Measurements from ENCODE around the gene TGFBI. TPM values are rescaled to one million over a fixed set of nuclear protein-coding genes. Genes with fewer than 3 reads are reported as not detected.
A peak's percentile ranks its signal among the peaks of the same experiment; 100 is the strongest.

Gene TGFBI
- polyA plus RNA-seq, 1 experiment: 2,219 TPM

DNA sequence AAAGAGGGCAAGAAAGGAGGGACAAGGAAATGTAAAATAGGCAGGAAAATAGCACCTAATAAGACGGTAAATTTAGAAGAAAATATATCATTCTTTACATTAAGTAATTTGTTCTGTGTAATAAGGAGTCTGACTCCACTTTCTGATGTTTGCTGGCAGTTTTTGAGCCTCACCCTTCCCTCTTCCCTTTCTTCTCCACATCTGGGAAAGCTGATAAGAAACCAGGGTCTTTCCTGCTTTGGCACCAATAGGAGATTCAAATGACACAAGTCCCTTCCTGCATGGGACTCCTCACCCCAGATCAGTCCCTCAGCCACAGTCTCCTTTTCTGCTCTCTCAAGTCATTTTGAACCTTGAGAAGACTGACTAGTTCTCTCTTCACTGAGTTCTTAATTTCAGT is 42.8 kb upstream of the TGFBI start:
- H3K4me3 ChIP-seq (ENCODE audit: low read depth, low read length): no peak overlapping the region
- CTCF ChIA-PET: no interaction called here
- POLR2A ChIA-PET: no interaction called here
- DNase-seq (ENCODE audit: low read depth, low spot score): no peak
- no peaks in the 10 kb centered on the region; the same call in 1 of the 2 replicates for H3K9me3 ChIP-seq (ENCODE audit: control insufficient read depth, insufficient read depth, low read length)
- TF ChIP-seq, protein P1, sequence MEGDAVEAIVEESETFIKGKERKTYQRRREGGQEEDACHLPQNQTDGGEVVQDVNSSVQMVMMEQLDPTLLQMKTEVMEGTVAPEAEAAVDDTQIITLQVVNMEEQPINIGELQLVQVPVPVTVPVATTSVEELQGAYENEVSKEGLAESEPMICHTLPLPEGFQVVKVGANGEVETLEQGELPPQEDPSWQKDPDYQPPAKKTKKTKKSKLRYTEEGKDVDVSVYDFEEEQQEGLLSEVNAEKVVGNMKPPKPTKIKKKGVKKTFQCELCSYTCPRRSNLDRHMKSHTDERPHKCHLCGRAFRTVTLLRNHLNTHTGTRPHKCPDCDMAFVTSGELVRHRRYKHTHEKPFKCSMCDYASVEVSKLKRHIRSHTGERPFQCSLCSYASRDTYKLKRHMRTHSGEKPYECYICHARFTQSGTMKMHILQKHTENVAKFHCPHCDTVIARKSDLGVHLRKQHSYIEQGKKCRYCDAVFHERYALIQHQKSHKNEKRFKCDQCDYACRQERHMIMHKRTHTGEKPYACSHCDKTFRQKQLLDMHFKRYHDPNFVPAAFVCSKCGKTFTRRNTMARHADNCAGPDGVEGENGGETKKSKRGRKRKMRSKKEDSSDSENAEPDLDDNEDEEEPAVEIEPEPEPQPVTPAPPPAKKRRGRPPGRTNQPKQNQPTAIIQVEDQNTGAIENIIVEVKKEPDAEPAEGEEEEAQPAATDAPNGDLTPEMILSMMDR (IDR thresholded peaks at IDR 0.05; ENCODE audit: low read depth, low read length): no peak
- H3K27ac ChIP-seq (ENCODE audit: low read depth, low read length): no peak overlapping the region
- no peaks in the 10 kb centered on the region for H3K27me3 ChIP-seq (ENCODE audit: control insufficient read depth, insufficient read depth, low read length)

- DNase-seq (ENCODE audit: low read depth, low spot score): no peak
- Histone ChIP-seq H3K27me3 (ENCODE audit: control insufficient read depth, insufficient read depth, low read length) (no peaks in the 10 kb centered on the region), H3K4me3 (ENCODE audit: low read depth, low read length) (no peak overlapping the region), H3K27ac (ENCODE audit: low read depth, low read length) (no peak overlapping the region), H3K9me3 (ENCODE audit: control insufficient read depth, insufficient read depth, low read length) (no peaks in the 10 kb centered on the region; the same call in 1 of the 2 replicates)
- TF ChIP-seq, protein P1 (IDR thresholded peaks at IDR 0.05; ENCODE audit: low read depth, low read length): no peak
- CTCF ChIA-PET: interaction anchor here (1.0 kb wide), 1 partner anchor 41 kb away, joined by 3 read pairs; no protein-coding TSS in a partner anchor
- POLR2A ChIA-PET: interaction anchor here (1.3 kb wide), 1 partner anchor 42 kb away, joined by 4 read pairs; the partner anchor contains the start of gene TGFBI
Measured at GRCh38 chr5:135986401-135986800, 42.4 kb upstream of the TGFBI start.

DNA sequence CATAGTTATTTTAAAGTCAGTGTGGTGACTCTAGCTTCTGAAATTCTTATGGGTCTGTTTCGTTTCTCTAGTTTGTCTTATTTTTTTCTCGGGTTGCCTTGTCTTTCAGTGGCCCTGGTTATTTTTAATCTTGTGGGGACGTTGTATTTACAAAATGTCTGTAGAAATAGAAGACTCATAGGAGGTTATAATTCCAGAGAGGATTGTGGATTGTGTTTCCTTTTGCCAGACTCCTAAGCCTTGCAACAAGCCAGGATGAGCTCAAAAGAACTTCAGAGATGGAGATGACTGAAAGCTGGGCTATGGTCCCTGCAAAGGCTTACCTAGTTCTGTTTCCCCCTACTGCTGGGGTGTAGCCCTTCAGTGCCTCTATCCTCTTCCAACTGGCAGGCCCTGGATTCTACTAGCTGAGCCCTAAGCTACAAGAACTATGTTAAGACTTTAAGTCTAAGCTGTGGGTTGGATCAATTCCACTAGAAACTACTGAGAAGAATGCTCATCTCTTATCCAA is 41.8 kb upstream of the TGFBI start:
- POLR2A ChIA-PET: interaction anchor here (1.3 kb wide), 1 partner anchor 42 kb away, joined by 4 read pairs; the partner anchor contains the start of gene TGFBI
- CTCF ChIA-PET: interaction anchor here (1.0 kb wide), 1 partner anchor 42 kb away, joined by 3 read pairs; no protein-coding TSS in a partner anchor
- DNase-seq (ENCODE audit: low read depth, low spot score): no peak
- Histone ChIP-seq H3K27ac (ENCODE audit: low read depth, low read length) (peak overlapping the region; percentile 31), H3K4me3 (ENCODE audit: low read depth, low read length) (no peak overlapping the region), H3K9me3 (ENCODE audit: control insufficient read depth, insufficient read depth, low read length) (no peaks in the 10 kb centered on the region; the same call in 1 of the 2 replicates), H3K27me3 (ENCODE audit: control insufficient read depth, insufficient read depth, low read length) (no peaks in the 10 kb centered on the region)
- TF ChIP-seq, protein P1 (IDR thresholded peaks at IDR 0.05; ENCODE audit: low read depth, low read length): no peak

DNA sequence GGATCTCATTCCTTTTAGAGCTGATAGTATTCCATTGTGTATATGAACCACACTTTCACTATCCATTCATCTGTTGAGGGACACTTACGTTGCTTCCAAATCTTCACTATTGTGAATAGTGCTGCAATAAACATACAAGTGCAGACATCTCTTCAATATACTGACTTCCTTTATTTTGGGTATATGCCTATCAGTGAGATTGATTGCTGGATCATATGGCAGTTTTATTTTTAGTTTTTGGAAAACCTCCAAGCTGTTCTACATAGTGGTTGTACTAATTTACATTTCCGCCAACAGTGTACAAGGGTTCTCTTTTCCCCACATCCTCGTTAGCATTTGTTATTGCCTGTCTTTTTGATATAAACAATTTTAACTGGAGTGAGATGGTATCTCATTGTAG is 40.2 kb upstream of the TGFBI start:
- CTCF ChIA-PET: interaction anchor here (1.0 kb wide), 1 partner anchor 22 kb away, joined by 3 read pairs; no protein-coding TSS in a partner anchor

GRCh38 chr5:135989686-135990085 is 39.1 kb upstream of the TGFBI start:
- TF ChIP-seq, protein P1 (IDR thresholded peaks at IDR 0.05; ENCODE audit: low read depth, low read length): no peak
- no peaks in the 10 kb centered on the region for H3K27me3 ChIP-seq (ENCODE audit: control insufficient read depth, insufficient read depth, low read length)
- no peak overlapping the region for H3K4me3 ChIP-seq (ENCODE audit: low read depth, low read length)
- no peak for DNase-seq (ENCODE audit: low read depth, low spot score)
- no peak overlapping the region for H3K27ac ChIP-seq (ENCODE audit: low read depth, low read length)
- no peaks in the 10 kb centered on the region; the same call in 1 of the 2 replicates for H3K9me3 ChIP-seq (ENCODE audit: control insufficient read depth, insufficient read depth, low read length)
- CTCF ChIA-PET: no interaction called here
- POLR2A ChIA-PET: no interaction called here

More for the DNA sequence above, 40.2 kb upstream of the TGFBI start:
- Histone ChIP-seq H3K9me3 (ENCODE audit: control insufficient read depth, insufficient read depth, low read length) (no peaks in the 10 kb centered on the region; the same call in 1 of the 2 replicates), H3K27ac (ENCODE audit: low read depth, low read length) (no peak overlapping the region), H3K27me3 (ENCODE audit: control insufficient read depth, insufficient read depth, low read length) (no peaks in the 10 kb centered on the region), H3K4me3 (ENCODE audit: low read depth, low read length) (no peak overlapping the region)
- TF ChIP-seq, protein P1 (IDR thresholded peaks at IDR 0.05; ENCODE audit: low read depth, low read length): no peak
- DNase-seq (ENCODE audit: low read depth, low spot score): no peak
- POLR2A ChIA-PET: no interaction called here

Measured in AG04450 (cell line).